ENCODE results near the gene SLMAP. TPM values are rescaled to one million over a fixed set of nuclear protein-coding genes. Genes with fewer than 3 reads are reported as not detected.

Gene SLMAP
- total RNA-seq, 1 experiment from 2014 or later: 79.5 TPM

- 0 out of 2 replicates have a peak, but pooled peaks cover 4% of the 10 kb centered on the region for H3K36me3 Mint-ChIP-seq
- peaks cover 16% of the 10 kb centered on the region for H3K4me1 Mint-ChIP-seq
- ChIA-PET CTCF (interaction anchor here (1.0 to 1.1 kb wide), 2 partner anchors 63 to 373 kb away, joined by 3 read pairs; no protein-coding TSS in a partner anchor), POLR2A (interaction anchor here (1.0 kb wide), 1 partner anchor 78 kb away, joined by 3 read pairs; no protein-coding TSS in a partner anchor)
- no peak for ATAC-seq
- peak overlapping the region; percentile 64 for H3K27ac Mint-ChIP-seq
- no peak overlapping the region for H3K4me3 Mint-ChIP-seq
- DNase-seq (ENCODE audit: low spot score): no peak
- no peaks in the 10 kb centered on the region for H3K9me3 Mint-ChIP-seq
- no peaks in the 10 kb centered on the region for H3K27me3 Mint-ChIP-seq (ENCODE audit: low read depth)
- TF ChIP-seq ZBTB43 (CRISPR knock-in tag; IDR thresholded peaks at IDR 0.05): no peak
- no peak for TF ChIP-seq CREB1 (CRISPR knock-in tag; IDR thresholded peaks at IDR 0.05)
- TF ChIP-seq ZNF512 (CRISPR knock-in tag; IDR thresholded peaks at IDR 0.05; ENCODE audit: borderline replicate concordance): no peak
- no peak for TF ChIP-seq ATF2 (CRISPR knock-in tag; IDR thresholded peaks at IDR 0.05; ENCODE audit: borderline replicate concordance, low read depth)
- no peak for TF ChIP-seq CTCF (IDR thresholded peaks at IDR 0.05)
- no peak for TF ChIP-seq ATF1 (CRISPR knock-in tag; IDR thresholded peaks at IDR 0.05)
- no peak for TF ChIP-seq USF2 (CRISPR knock-in tag; IDR thresholded peaks at IDR 0.05)
- TF ChIP-seq SMAD3 (CRISPR knock-in tag; IDR thresholded peaks at IDR 0.05; ENCODE audit: borderline replicate concordance): no peak
- no peak for TF ChIP-seq SMAD4 (CRISPR knock-in tag; IDR thresholded peaks at IDR 0.05)
- TF ChIP-seq NR1H2 (CRISPR knock-in tag; IDR thresholded peaks at IDR 0.05): no peak
- no peak for TF ChIP-seq ZBTB21 (CRISPR knock-in tag; IDR thresholded peaks at IDR 0.05; ENCODE audit: borderline replicate concordance)
- TF ChIP-seq JAZF1 (CRISPR knock-in tag; IDR thresholded peaks at IDR 0.05): no peak
- no peak for TF ChIP-seq ZSCAN18 (CRISPR knock-in tag; IDR thresholded peaks at IDR 0.05)
- TF ChIP-seq NFYB (CRISPR knock-in tag; conservative IDR thresholded peaks at IDR 0.05; ENCODE audit: low read depth): no peak
- no peak for TF ChIP-seq ZNF263 (CRISPR knock-in tag; IDR thresholded peaks at IDR 0.05; ENCODE audit: low read depth)
- no peak for TF ChIP-seq ZNF425 (CRISPR knock-in tag; conservative IDR thresholded peaks at IDR 0.05)
- TF ChIP-seq FOXP4 (CRISPR knock-in tag; IDR thresholded peaks at IDR 0.05): no peak
- no peak for TF ChIP-seq ATF3 (CRISPR knock-in tag; conservative IDR thresholded peaks at IDR 0.05)
- no peak for TF ChIP-seq CDX4 (CRISPR knock-in tag; IDR thresholded peaks at IDR 0.05; ENCODE audit: borderline replicate concordance)
- TF ChIP-seq ERG (CRISPR knock-in tag; IDR thresholded peaks at IDR 0.05): no peak
These were observed 14.1 kb downstream of the SLMAP start for GRCh38 chr3:57770009-57770827.

Data from WTC11 (cell line).